ENCODE data around the gene AMDHD1. TPM values are rescaled to one million over a fixed set of nuclear protein-coding genes. Genes with fewer than 3 reads are reported as not detected.

Gene AMDHD1
- polyA plus RNA-seq, 1 donor (not counting 4 experiments of a cell fraction or from before 2014, with no cell fraction given) = 0.68 TPM

DNA sequence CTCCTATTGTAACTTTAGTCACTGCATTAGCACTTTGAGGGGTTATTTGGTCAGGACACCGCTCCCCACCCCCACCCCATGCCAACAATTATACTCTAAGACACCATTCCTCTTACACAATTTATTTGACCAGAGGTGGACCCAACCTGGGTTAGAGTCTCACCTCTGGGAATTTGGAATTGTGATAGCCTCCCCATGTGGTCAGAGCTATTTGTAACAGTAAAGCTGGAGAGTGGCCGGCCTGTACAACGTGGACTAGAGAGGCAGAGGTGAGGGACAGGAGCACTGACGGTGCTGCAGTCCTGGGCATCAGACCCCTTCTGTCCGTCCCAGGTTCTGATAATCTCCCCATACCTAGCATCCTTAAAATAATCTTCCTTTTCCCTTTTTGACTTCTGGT is 56.4 kb downstream of the AMDHD1 start:
- FAIRE-seq = no peak

DNA sequence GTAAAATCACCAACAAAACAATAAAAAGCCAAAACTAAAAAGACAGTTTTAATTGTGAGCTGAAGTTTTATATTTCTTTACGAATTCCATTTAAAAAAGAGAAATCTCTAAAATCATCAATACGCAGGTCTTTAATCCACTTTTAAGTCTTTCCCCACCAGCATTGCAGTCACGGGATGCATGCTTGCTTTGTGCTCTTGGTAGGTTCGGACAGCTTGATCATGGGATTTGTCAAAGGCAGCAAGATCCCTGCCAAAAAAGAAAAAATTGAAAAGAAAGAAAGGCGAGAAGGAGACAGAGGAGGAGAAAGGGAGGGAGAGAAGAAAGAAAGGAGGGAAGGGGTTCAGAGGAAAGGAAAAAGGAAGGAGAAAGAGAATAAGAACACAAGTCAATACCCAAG is 57.7 kb downstream of the AMDHD1 start:
- Histone ChIP-seq H2AFZ (ENCODE audit: control insufficient read depth, low read length) (no peak overlapping the region), H3K4me2 (ENCODE audit: control insufficient read depth, extremely low read depth, insufficient read depth, low read depth, low read length) (no peak overlapping the region), H3K4me1 (ENCODE audit: control insufficient read depth, extremely low read depth, insufficient read depth, low read length) (no peaks in the 10 kb centered on the region), H3K27ac (ENCODE audit: control insufficient read depth, insufficient read depth, low read length) (no peak overlapping the region), H3K9ac (ENCODE audit: control insufficient read depth, extremely low read depth, insufficient read depth, low read length) (no peak overlapping the region), H3K9me3 (ENCODE audit: control insufficient read depth, low read depth, low read length) (no peaks in the 10 kb centered on the region), H4K20me1 (ENCODE audit: control insufficient read depth, extremely low read depth, insufficient read depth, low read length) (peaks cover 3% of the 10 kb centered on the region), H3K27me3 (ENCODE audit: control insufficient read depth, extremely low read depth, insufficient read depth, low read length) (no peaks in the 10 kb centered on the region), H3K9me1 (ENCODE audit: control insufficient read depth, extremely low read depth, insufficient read depth, low read length) (no peaks in the 10 kb centered on the region), H3K79me2 (ENCODE audit: control insufficient read depth, insufficient read depth, low read length) (no peaks in the 10 kb centered on the region), H3K4me3 (ENCODE audit: control insufficient read depth in 2 of 3, extremely low read depth in 1 of 3, insufficient read depth in 2 of 3, low read depth in 1 of 3, low read length in 3 of 3) (no peak overlapping the region), H3K36me3 (ENCODE audit: control insufficient read depth in 2 of 2, extremely low read depth in 1 of 2, insufficient read depth in 2 of 2, low read length in 2 of 2) (peaks cover 0 to 17% of the 10 kb centered on the region in 2 experiments)
- TF ChIP-seq, protein P1, sequence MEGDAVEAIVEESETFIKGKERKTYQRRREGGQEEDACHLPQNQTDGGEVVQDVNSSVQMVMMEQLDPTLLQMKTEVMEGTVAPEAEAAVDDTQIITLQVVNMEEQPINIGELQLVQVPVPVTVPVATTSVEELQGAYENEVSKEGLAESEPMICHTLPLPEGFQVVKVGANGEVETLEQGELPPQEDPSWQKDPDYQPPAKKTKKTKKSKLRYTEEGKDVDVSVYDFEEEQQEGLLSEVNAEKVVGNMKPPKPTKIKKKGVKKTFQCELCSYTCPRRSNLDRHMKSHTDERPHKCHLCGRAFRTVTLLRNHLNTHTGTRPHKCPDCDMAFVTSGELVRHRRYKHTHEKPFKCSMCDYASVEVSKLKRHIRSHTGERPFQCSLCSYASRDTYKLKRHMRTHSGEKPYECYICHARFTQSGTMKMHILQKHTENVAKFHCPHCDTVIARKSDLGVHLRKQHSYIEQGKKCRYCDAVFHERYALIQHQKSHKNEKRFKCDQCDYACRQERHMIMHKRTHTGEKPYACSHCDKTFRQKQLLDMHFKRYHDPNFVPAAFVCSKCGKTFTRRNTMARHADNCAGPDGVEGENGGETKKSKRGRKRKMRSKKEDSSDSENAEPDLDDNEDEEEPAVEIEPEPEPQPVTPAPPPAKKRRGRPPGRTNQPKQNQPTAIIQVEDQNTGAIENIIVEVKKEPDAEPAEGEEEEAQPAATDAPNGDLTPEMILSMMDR (optimal IDR thresholded peaks at IDR 0.05 in 1 of 3, IDR thresholded peaks at IDR 0.05 in 1 of 3, conservative IDR thresholded peaks at IDR 0.05 in 1 of 3; ENCODE audit: extremely low read depth in 1 of 3, insufficient read depth in 2 of 3, low read length in 3 of 3) = no peak
- no peak for TF ChIP-seq EZH2 (IDR thresholded peaks at IDR 0.05; ENCODE audit: low read length)
- FAIRE-seq (no peak), DNase-seq (ENCODE audit: low read depth, low spot score) (no peak)
- dilution Hi-C loops (cut with MboI; ENCODE audit: extremely low pct_ligation_motif_present, low sequenced_read_pairs) = no loop called here

More for the DNA sequence above, 56.4 kb downstream of the AMDHD1 start:
- Histone ChIP-seq H3K27ac (ENCODE audit: control insufficient read depth, insufficient read depth, low read length) (no peak overlapping the region), H3K4me1 (ENCODE audit: control insufficient read depth, extremely low read depth, insufficient read depth, low read length) (no peaks in the 10 kb centered on the region), H3K9me1 (ENCODE audit: control insufficient read depth, extremely low read depth, insufficient read depth, low read length) (no peaks in the 10 kb centered on the region), H3K9me3 (ENCODE audit: control insufficient read depth, low read depth, low read length) (no peaks in the 10 kb centered on the region), H3K4me3 (ENCODE audit: control insufficient read depth in 2 of 3, extremely low read depth in 1 of 3, insufficient read depth in 2 of 3, low read depth in 1 of 3, low read length in 3 of 3) (no peak overlapping the region), H3K79me2 (ENCODE audit: control insufficient read depth, insufficient read depth, low read length) (no peaks in the 10 kb centered on the region), H3K27me3 (ENCODE audit: control insufficient read depth, extremely low read depth, insufficient read depth, low read length) (no peaks in the 10 kb centered on the region), H4K20me1 (ENCODE audit: control insufficient read depth, extremely low read depth, insufficient read depth, low read length) (peaks cover 3% of the 10 kb centered on the region), H3K9ac (ENCODE audit: control insufficient read depth, extremely low read depth, insufficient read depth, low read length) (no peak overlapping the region), H3K36me3 (ENCODE audit: control insufficient read depth in 2 of 2, extremely low read depth in 1 of 2, insufficient read depth in 2 of 2, low read length in 2 of 2) (peaks cover 0 to 12% of the 10 kb centered on the region in 2 experiments), H2AFZ (ENCODE audit: control insufficient read depth, low read length) (no peak overlapping the region), H3K4me2 (ENCODE audit: control insufficient read depth, extremely low read depth, insufficient read depth, low read depth, low read length) (no peak overlapping the region)
- DNase-seq (ENCODE audit: low read depth, low spot score) = no peak
- dilution Hi-C loops (cut with MboI; ENCODE audit: extremely low pct_ligation_motif_present, low sequenced_read_pairs) = no loop called here
- TF ChIP-seq, protein P1 (optimal IDR thresholded peaks at IDR 0.05 in 1 of 3, IDR thresholded peaks at IDR 0.05 in 1 of 3, conservative IDR thresholded peaks at IDR 0.05 in 1 of 3; ENCODE audit: extremely low read depth in 1 of 3, insufficient read depth in 2 of 3, low read length in 3 of 3) = no peak
- TF ChIP-seq EZH2 (IDR thresholded peaks at IDR 0.05; ENCODE audit: low read length) = no peak

Data from keratinocyte (primary cell).